Measurements from ENCODE around the gene ASB13.
A peak's percentile ranks its signal among the peaks of the same experiment; 100 is the strongest.
"Not testable (repeated sequence)": the region's sequence is repeated elsewhere in the genome, so short reads cannot be mapped to it uniquely, and the experiment has no call there.

The ASB13 gene

DNA sequence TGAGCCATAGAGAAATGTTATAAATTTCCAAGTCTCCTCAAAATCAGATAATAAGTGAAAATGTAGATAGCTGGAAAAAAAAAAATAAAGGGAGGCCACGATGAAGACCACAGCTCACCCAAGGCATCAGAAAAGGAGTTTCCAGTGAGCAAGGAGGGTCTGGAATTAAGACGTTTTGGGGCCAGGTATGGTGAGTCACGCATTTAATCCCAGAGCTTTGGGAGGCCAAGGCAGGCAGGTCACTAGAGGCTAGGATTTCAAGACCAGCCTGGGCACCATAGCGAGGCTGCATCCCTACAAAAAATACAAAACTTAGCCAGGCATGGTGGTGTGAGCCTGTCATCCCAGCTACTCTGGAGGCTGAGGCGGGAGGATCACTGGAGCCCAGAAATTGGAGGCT lies 65.5 kb downstream of the ASB13 start:
- Histone ChIP-seq H3K27me3 (ENCODE audit: insufficient read depth, low read length) (no peaks in the 10 kb centered on the region), H3K9me3 (ENCODE audit: low read length) (no peaks in the 10 kb centered on the region), H3K4me1 (ENCODE audit: insufficient read depth, low read length) (no peaks in the 10 kb centered on the region), H3K4me3 (ENCODE audit: low read length) (no peak overlapping the region), H2AFZ (ENCODE audit: low read depth, low read length) (no peak overlapping the region), H3K36me3 (ENCODE audit: insufficient read depth, low read length) (no peaks in the 10 kb centered on the region)

DNA sequence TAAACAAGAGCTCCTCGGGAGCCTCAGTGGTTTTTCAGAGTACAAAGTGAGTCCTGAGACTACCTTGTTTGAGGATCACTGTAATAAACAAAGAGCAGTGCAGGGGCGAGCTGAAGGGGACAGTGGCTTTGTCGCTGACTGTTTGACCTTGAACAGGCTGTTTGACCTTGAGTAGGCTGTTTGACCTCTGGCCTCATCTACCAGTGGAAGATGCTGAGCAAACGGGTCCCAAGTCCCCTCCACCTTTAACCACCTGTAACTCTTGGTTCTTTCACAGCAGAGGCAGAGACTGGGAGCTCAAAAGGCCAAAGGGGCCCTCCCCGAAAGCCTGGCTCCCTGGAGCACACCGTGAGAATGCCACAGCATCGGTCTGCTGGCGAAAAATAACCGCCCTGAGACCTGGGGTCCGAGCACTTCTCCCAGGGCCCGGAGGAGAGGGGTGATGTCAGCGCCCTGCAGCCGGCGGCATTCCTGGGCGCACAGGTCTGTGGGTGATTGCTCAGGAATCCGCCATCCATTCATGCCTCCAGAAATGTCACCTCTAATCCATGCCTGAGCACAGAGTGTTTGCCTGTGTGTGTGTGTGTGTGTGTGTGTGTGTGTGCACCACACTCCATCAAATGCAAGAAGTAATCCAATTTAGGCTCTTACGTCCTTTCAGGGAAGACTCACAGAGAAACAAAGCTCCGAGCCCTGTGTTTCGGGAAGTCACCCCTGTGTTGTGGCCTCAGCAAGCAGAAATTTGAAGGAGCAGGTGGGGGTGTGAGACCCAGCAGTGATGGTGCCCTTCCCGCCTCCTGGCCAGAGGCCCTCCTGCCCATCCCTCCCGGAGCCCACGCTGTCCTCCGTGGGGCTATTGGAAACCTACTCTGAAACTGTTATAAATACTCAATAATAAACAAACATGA lies 66.5 kb downstream of the ASB13 start:
- Histone ChIP-seq H3K4me1 (ENCODE audit: insufficient read depth, low read length) (peaks cover under 1% of the 10 kb centered on the region), H2AFZ (ENCODE audit: low read depth, low read length) (no peak overlapping the region), H3K4me3 (ENCODE audit: low read length) (no peak overlapping the region), H3K36me3 (ENCODE audit: insufficient read depth, low read length) (no peaks in the 10 kb centered on the region), H3K27me3 (ENCODE audit: insufficient read depth, low read length) (no peaks in the 10 kb centered on the region), H3K9me3 (ENCODE audit: low read length) (no peaks in the 10 kb centered on the region)

DNA sequence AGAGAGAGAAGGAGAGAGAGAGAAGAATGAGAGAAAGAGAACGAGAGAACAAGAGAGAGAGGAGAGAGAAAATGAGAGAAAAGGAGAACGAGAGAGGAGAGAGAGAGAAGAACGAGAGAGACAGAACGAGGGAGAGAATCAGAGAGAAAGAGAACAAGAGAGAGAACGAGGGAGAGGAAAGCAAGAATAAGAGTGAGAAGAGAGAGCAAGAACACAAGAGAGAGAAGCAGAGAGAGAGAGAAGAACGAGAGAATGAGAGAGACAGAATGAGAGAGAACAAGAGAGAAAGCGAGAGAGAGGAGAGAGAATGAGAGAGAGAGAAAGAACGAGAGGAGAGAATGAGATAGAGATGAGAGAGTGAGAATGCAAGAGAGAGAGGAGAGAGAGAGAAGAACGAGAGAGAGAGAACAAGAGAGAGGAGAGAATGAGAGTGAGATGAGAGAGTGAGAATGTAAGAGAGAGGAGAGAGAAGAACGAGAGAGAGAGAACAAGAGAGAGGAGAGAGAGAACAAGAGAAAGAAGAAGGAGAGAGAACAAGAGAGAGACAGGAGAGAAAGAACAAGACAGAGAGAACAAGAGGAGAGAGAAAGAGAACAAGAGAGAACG lies 68.2 kb downstream of the ASB13 start:
- Histone ChIP-seq H2AFZ (ENCODE audit: low read depth, low read length) (no peak overlapping the region), H3K4me1 (ENCODE audit: insufficient read depth, low read length) (peaks cover 9% of the 10 kb centered on the region), H3K36me3 (ENCODE audit: insufficient read depth, low read length) (no peaks in the 10 kb centered on the region), H3K27me3 (ENCODE audit: insufficient read depth, low read length) (no peaks in the 10 kb centered on the region), H3K4me3 (ENCODE audit: low read length) (no peak overlapping the region), H3K9me3 (ENCODE audit: low read length) (no peaks in the 10 kb centered on the region)

DNA sequence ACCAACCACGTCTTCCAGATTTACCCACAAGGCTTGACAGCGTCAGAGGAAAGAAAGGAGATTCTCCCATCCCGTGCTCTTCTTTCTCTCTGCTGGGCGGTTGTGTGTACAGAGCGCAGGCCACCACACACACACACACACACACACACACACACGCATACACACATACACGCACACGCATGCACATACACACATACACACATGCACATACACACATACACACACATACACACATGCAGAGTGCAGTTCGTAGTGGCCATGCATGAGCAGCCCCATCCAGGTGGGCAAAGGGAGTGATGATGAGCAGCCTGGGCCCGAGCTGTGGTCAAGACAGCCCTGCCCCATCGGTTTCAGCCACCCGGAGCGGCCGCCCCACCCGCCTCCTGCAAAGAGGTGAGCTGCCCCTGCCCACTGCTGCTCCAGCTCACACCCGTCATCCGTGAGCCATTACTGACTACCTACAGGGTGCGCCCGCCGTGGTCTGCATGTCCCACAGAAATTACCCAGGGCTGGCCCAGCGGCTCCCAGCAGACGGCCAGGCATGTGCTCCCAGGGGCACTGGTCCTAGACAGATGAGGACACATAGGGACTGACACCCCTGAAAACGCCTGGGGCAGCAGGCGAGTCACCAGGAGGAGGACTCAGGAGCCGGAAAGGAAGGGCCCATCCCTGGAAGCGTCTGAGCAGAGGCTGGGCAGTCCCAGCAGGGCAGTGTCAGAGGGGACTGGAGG lies 69.6 kb downstream of the ASB13 start:
- H3K4me3 ChIP-seq (ENCODE audit: low read length) = no peak overlapping the region

DNA sequence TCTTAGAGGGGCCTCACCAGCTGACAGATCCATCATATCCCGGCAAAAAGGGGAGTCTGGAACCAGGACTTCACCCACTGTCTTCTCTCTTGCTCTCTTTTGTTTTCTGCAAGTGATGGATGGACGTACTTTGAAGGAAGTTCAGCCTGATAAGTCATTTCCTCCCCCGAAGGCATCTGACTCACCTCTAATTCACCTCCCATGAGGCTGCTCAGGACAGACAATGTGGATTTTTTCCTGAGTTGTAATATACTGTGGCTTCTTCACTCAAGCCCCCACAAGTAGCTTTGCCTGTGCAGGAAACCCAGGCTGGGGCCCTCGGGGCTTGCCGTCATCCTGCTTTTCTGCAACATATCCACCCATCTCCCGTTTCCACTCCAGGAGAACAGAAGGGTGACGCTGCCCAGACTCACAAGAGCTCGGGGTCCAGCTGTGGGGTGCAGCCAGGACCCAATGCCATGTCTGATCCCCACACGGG lies 70.4 kb downstream of the ASB13 start:
- Histone ChIP-seq H2AFZ (ENCODE audit: low read depth, low read length) (no peak overlapping the region), H3K27me3 (ENCODE audit: insufficient read depth, low read length) (no peaks in the 10 kb centered on the region), H3K9me3 (ENCODE audit: low read length) (no peaks in the 10 kb centered on the region), H3K4me3 (ENCODE audit: low read length) (no peak overlapping the region), H3K36me3 (ENCODE audit: insufficient read depth, low read length) (no peaks in the 10 kb centered on the region), H3K4me1 (ENCODE audit: insufficient read depth, low read length) (peaks cover 15% of the 10 kb centered on the region)

More for the DNA sequence above, 69.6 kb downstream of the ASB13 start:
- no peaks in the 10 kb centered on the region for H3K27me3 ChIP-seq (ENCODE audit: insufficient read depth, low read length)
- peaks cover 9% of the 10 kb centered on the region for H3K4me1 ChIP-seq (ENCODE audit: insufficient read depth, low read length)
- no peaks in the 10 kb centered on the region for H3K36me3 ChIP-seq (ENCODE audit: insufficient read depth, low read length)
- H2AFZ ChIP-seq (ENCODE audit: low read depth, low read length) = no peak overlapping the region
- no peaks in the 10 kb centered on the region for H3K9me3 ChIP-seq (ENCODE audit: low read length)

DNA sequence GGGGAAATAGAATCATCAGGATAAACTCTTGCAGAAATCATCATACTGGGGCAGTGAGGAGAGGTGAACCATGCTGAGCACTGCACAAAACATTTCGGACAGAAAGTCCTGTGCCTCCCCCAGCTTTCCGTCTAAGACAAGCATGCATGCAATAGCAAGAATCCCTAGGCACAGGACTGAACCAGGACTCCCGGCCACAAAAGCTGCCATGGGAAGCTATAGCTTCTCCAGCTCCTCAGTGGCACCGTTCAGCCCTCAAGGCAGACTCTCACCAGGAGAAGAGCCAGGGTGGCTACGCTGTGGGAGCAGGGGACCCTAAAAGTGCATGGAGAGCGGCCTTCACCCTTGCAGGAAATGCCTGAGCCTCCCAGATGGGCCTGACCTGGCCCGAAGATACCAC lies 70.8 kb downstream of the ASB13 start:
- H3K27me3 ChIP-seq (ENCODE audit: insufficient read depth, low read length) = no peaks in the 10 kb centered on the region
- no peak overlapping the region for H2AFZ ChIP-seq (ENCODE audit: low read depth, low read length)
- no peak overlapping the region for H3K4me3 ChIP-seq (ENCODE audit: low read length)
- peaks cover 19% of the 10 kb centered on the region for H3K4me1 ChIP-seq (ENCODE audit: insufficient read depth, low read length)
- no peaks in the 10 kb centered on the region for H3K36me3 ChIP-seq (ENCODE audit: insufficient read depth, low read length)
- H3K9me3 ChIP-seq (ENCODE audit: low read length) = no peaks in the 10 kb centered on the region

DNA sequence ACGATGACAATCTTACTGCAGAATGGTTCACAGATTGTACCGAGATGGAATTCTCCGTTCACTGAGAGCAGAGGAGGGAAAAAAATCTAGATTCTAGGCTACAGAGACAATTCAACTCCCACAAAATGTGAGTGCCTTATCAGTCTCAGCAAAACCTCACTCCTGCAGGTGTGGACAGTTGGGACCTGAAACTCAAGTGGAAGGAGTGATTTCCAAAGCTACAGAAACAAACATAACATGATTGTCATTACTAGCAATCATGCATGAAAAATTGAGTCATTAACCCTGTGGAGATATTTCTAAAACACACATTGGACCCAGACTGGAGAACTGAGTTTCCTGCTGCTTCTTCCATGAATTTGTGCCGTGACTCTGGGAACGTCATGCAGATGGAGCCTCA lies 71.3 kb downstream of the ASB13 start:
- Histone ChIP-seq H3K4me1 (ENCODE audit: insufficient read depth, low read length) (peaks cover 19% of the 10 kb centered on the region), H3K4me3 (ENCODE audit: low read length) (no peak overlapping the region), H3K9me3 (ENCODE audit: low read length) (no peaks in the 10 kb centered on the region), H3K27me3 (ENCODE audit: insufficient read depth, low read length) (no peaks in the 10 kb centered on the region), H3K36me3 (ENCODE audit: insufficient read depth, low read length) (no peaks in the 10 kb centered on the region), H2AFZ (ENCODE audit: low read depth, low read length) (peak overlapping the region; percentile 19)

DNA sequence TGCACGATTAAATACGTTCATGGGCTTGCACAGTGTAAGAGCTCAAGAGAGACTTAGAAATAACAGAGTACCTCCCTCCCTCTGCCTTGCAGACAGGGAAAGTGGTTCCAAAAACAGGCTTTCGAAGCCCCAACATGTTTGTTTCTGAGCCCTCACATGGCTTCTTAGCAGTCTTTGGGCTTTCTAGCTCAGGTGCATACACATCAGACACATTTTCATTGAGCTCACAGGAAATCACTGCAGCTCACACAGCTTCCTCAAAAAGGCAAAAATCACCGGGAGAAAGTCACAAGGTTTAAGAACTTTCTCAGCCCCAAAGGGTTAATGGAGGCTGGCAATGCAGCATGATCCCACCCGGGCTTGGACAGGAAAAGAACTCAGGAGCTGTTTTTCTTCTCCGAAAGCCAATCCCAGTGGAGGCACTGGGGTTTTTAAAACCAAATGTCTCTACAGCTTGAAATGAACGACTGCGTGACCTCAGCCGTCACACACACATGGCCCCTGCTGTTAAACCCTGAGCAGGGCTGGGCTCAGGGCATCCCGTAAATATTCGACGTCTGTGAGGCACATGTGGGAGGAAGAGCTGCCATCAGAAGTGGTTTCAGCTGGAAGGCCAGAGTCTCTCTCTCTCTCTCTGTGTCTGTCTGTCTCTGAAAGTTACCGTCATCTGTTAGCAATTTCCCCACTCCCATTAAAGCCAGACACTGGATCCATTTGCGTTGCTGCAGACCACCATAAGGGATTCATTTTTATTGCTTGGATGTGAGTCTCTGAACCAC lies 71.9 kb downstream of the ASB13 start:
- H2AFZ ChIP-seq (ENCODE audit: low read depth, low read length) = peak overlapping the region; percentile 19
- no peaks in the 10 kb centered on the region for H3K27me3 ChIP-seq (ENCODE audit: insufficient read depth, low read length)
- no peak overlapping the region for H3K4me3 ChIP-seq (ENCODE audit: low read length)
- no peaks in the 10 kb centered on the region for H3K36me3 ChIP-seq (ENCODE audit: insufficient read depth, low read length)
- H3K9me3 ChIP-seq (ENCODE audit: low read length) = no peaks in the 10 kb centered on the region
- peaks cover 19% of the 10 kb centered on the region for H3K4me1 ChIP-seq (ENCODE audit: insufficient read depth, low read length)

DNA sequence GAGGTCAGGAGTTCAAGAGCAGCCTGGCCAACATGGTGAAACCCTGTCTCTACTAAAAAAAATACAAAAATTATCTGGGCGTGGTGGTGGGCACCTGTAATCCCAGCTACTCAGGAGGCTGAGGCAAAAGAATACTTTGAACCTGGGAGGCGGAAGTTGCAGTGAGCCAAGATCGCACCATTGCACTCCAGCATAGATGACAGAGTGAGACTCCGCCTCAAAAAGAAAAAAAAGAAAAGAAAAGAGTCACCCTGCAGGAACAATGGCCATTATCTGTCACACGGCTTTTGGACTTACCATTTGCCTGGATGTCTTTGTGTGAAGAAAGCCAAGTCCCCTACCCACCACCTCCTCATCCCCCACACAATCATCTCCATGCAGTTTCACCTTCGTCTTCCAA lies 73.0 kb downstream of the ASB13 start:
- not testable (repeated sequence) for H3K4me3 ChIP-seq (ENCODE audit: low read length)
- H3K4me1 ChIP-seq (ENCODE audit: insufficient read depth, low read length) = peaks cover 19% of the 10 kb centered on the region

DNA sequence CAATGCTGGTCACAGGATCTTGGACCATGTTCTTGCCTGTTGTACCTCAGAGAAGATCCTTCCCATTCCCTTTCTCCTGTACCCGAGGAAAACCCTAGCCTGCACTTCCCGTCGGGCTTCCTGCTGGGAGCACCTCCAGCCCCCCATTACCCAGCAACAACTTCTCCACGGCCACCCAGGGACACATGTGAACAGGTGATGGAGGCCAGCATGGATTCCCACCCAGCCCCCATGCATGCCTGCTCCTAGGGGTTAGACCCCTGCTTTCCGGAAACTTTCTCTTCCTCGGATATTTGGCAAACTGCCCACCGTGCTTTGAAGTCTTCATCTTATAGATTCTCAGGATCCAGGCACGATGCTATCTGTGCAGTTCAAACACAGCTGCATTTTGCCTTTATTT lies 74.3 kb downstream of the ASB13 start:
- Histone ChIP-seq H3K4me1 (ENCODE audit: insufficient read depth, low read length) (peaks cover 25% of the 10 kb centered on the region), H3K36me3 (ENCODE audit: insufficient read depth, low read length) (no peaks in the 10 kb centered on the region)

More for the DNA sequence above, 73.0 kb downstream of the ASB13 start:
- H2AFZ ChIP-seq (ENCODE audit: low read depth, low read length); H3K36me3 ChIP-seq (ENCODE audit: insufficient read depth, low read length); H3K27me3 ChIP-seq (ENCODE audit: insufficient read depth, low read length); H3K9me3 ChIP-seq (ENCODE audit: low read length): not testable (repeated sequence)

DNA sequence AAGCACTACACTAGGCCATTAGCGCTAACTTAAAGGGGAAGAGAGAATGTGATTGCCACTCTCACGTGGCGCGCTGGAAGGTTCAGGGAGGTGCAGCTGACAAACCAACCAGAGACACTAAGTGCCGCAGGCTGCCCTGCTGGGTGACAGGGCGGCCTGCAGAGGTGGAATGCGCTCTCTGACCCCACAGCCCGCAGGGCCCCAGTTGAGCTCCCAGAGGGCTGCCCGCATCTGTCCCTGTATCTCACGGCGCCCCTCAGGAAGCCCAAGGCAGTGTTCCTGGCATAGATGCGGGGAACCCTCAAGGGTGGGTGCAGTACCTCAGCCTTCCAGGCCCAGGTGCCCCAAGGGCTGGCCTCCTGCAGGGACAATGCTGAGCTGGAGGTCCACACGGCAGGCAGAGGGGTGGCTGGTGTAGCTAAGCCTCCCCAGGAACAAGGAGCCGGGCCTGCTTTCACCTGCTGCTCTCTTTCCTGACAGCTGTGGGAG lies 75.0 kb downstream of the ASB13 start:
- Histone ChIP-seq H3K27me3 (ENCODE audit: insufficient read depth, low read length) (no peaks in the 10 kb centered on the region), H3K9me3 (ENCODE audit: low read length) (no peaks in the 10 kb centered on the region), H2AFZ (ENCODE audit: low read depth, low read length) (no peak overlapping the region), H3K4me1 (ENCODE audit: insufficient read depth, low read length) (peaks cover 28% of the 10 kb centered on the region), H3K4me3 (ENCODE audit: low read length) (no peak overlapping the region), H3K36me3 (ENCODE audit: insufficient read depth, low read length) (no peaks in the 10 kb centered on the region)

More for the DNA sequence above, 74.3 kb downstream of the ASB13 start:
- H3K4me3 ChIP-seq (ENCODE audit: low read length) = no peak overlapping the region
- H3K9me3 ChIP-seq (ENCODE audit: low read length) = no peaks in the 10 kb centered on the region
- no peaks in the 10 kb centered on the region for H3K27me3 ChIP-seq (ENCODE audit: insufficient read depth, low read length)
- H2AFZ ChIP-seq (ENCODE audit: low read depth, low read length) = no peak overlapping the region

DNA sequence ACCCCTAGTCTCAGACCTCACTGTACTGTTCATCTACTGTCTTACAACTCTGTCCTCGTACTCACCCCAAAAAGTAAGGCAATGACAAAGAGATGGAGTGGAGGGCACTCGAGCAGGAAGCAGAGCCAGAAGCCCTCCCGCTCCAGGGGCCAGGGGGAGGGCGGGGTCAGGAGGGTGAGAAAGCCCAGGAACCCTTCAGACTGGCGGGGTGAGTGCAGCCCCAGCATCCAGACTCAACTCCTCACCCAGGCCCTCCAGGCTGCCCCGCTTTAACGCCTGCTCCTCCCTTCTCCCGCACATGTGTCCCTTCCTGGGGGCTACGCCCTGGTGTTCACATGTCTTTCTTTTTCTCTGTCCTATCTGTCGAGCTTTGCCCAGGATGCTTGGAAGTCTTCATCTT lies 75.6 kb downstream of the ASB13 start:
- H3K4me3 ChIP-seq (ENCODE audit: low read length) = no peak overlapping the region
- H3K4me1 ChIP-seq (ENCODE audit: insufficient read depth, low read length) = peaks cover 28% of the 10 kb centered on the region
- no peaks in the 10 kb centered on the region for H3K27me3 ChIP-seq (ENCODE audit: insufficient read depth, low read length)
- H3K9me3 ChIP-seq (ENCODE audit: low read length) = no peaks in the 10 kb centered on the region
- no peak overlapping the region for H2AFZ ChIP-seq (ENCODE audit: low read depth, low read length)
- H3K36me3 ChIP-seq (ENCODE audit: insufficient read depth, low read length) = no peaks in the 10 kb centered on the region
